K562 (cell line): Measurements from ENCODE around the gene SLC22A7. TPM values are rescaled to one million over a fixed set of nuclear protein-coding genes. Genes with fewer than 3 reads are reported as not detected.

ENCODE experiments used
- CHD1 ChIP-seq: fragments of 200-600 bp; sonication (generic); IDR thresholded peaks from one replicate; pipeline ENCODE4 v1.6.1; 2012; ENCODE audit warnings: mild to moderate bottlenecking, moderate library complexity, low read length, inconsistent platforms
- E2F1 ChIP-seq: sonication (generic); formaldehyde crosslinking; IDR thresholded peaks from 2 replicates; pipeline ENCODE4 v1.8.1; 2023; ENCODE audit warnings: mild to moderate bottlenecking, missing genetic modification reagents, moderate library complexity
- EP400 ChIP-seq: fragments of 450-650 bp; IDR thresholded peaks from 2 replicates; pipeline ENCODE4 v1.6.1; 2017; ENCODE audit warnings: antibody characterized with exemption, mild to moderate bottlenecking, moderate library complexity
- GTF3C2 ChIP-seq: IDR thresholded peaks from 3 replicates; pipeline ENCODE4 v1.6.1; 2011; ENCODE audit warnings: borderline replicate concordance, mild to moderate bottlenecking, moderate library complexity; ENCODE audit not compliant: insufficient read length; ENCODE audit errors: extremely low read depth
- HDGF ChIP-seq: fragments of 450-650 bp; IDR thresholded peaks from 2 replicates; pipeline ENCODE4 v1.6.1; 2016
- HOXB6 ChIP-seq: fragments of 250-450 bp; sonication (Bioruptor Pico); IDR thresholded peaks from 2 replicates; pipeline ENCODE4 v1.5.1; 2022; ENCODE audit warnings: mild to moderate bottlenecking, borderline replicate concordance
- JUN ChIP-seq, 2 experiments: sonication (generic) in 1 of 2; formaldehyde crosslinking in 1 of 2; IDR thresholded peaks; 2 replicates each; pipeline versions ENCODE4 v1.6.1 to v1.8.0; 2012 to 2022; ENCODE audit warnings: borderline replicate concordance in 2 of 2, mild to moderate bottlenecking in 2 of 2, improper control_type of control experiment in 1 of 2, low read depth in 1 of 2, low read length in 1 of 2, missing genetic modification reagents in 1 of 2
- MAFK ChIP-seq: IDR thresholded peaks from 2 replicates; pipeline ENCODE4 v1.6.1; 2011; ENCODE audit warnings: low read length, improper control_type of control experiment
- SIN3B ChIP-seq: fragments of 450-650 bp; IDR thresholded peaks from 2 replicates; pipeline ENCODE4 v1.6.1; 2017; ENCODE audit warnings: low read depth, mild to moderate bottlenecking, moderate library complexity
- SRSF3 ChIP-seq: fragments of 200-400 bp; formaldehyde crosslinking; IDR thresholded peaks from 2 replicates; pipeline ENCODE4 v1.6.1; 2016; ENCODE audit warnings: mild to moderate bottlenecking, low read length, moderate library complexity; ENCODE audit not compliant: insufficient read depth
- TEAD2 ChIP-seq: fragments of 450-650 bp; IDR thresholded peaks from 2 replicates; pipeline ENCODE4 v1.6.1; 2016; ENCODE audit warnings: missing genetic modification characterization, control low read depth, missing compliant biosample characterization
- ZBTB8A ChIP-seq: fragments of 450-650 bp; IDR thresholded peaks from 2 replicates; pipeline ENCODE4 v1.6.1; 2018; ENCODE audit warnings: mild to moderate bottlenecking, moderate library complexity; ENCODE audit not compliant: partially characterized antibody
- polyA plus RNA-seq, 8 experiments: library from polyadenylated mRNA; depleted of rRNA in 4 of 8; stranded (reverse) in 5 of 8; unstranded in 3 of 8; fragments of >200 nt; fragmentation: Nextera tagmentation in 2 of 8; fragmentation: Illumina TruSeq in 1 of 8; extraction: Ambion mirVana in 2 of 8; extraction: Trizol in 1 of 8; gene quantifications; 2 replicates each; pipeline versions ENCODE4 v1.2.1 to v1.2.3, GENCODE V29; 2011 to 2014; ENCODE audit warnings: inconsistent platforms in 1 of 8, missing spikeins in 1 of 8
- total RNA-seq, 7 experiments: library from RNA; depleted of rRNA in 6 of 7; stranded (reverse); fragments of >200 nt in 6 of 7; fragmentation: Illumina TruSeq in 2 of 7; extraction: Trizol in 2 of 7; gene quantifications; 2 replicates each; pipeline versions ENCODE4 v1.2.1 to v1.2.3, GENCODE V29; 2011 to 2021; ENCODE audit warnings: low replicate concordance in 1 of 7
- TF ChIP-seq, protein P1 (sequence below), 2 experiments: fragments of 450-650 bp in 1 of 2; sonication (generic) in 1 of 2; formaldehyde crosslinking in 1 of 2; IDR thresholded peaks; 2 replicates each; pipeline versions ENCODE4 v1.7.1 to v1.9.0; 2016 to 2022; ENCODE audit warnings: inconsistent platforms in 1 of 2, mild to moderate bottlenecking in 1 of 2, missing genetic modification reagents in 1 of 2

SLC22A7 gene
- total and polyA plus RNA-seq, 9 of the 15 experiments (the other 6 are each of a cell fraction or from before 2014, with no cell fraction given) = not detected

DNA sequence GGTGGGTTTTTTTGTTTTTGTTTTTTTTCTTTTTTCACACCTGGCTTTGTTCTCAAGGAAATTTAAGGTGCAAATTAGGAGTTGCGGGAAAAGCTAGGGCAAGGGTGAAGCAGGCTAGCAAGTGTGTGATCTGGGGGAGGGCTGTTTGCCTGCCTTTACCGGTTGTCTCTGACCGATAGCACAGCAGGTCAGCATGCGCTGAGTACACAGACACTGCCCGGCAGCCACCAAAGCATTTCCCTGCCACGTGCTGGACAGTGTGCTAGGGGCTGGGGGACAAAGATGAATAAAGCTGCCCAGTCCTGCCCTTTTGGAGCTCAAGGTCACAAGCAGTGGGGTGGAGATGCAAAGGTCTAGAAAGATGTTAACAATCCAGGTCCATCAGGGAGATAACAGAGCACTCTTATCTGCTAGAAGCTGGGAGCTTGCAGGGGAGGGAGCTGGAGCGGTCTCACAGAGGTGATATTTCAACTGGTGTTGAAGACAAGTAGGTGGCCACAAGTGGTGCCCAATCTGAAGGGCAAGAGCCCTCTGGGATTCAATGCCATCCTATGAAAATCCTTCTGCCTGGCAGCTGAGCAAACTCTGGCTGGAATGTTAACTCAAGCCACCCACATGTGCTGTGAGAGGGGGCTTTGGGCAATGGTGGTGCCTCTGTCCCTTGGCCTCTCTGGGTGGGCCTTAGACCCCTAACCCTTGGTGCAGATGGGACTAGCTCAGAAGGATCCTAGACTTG, 30.3 kb upstream of the SLC22A7 start (continued):
- TF ChIP-seq EP400 = no peak; the same call in none of the 2 replicates
- no peak for TF ChIP-seq ZBTB8A
- TF ChIP-seq GTF3C2 = no peak
- TF ChIP-seq HDGF = no peak
- no peak for TF ChIP-seq SRSF3
- TF ChIP-seq E2F1 (CRISPR knock-in tag) = no peak
- no peak for TF ChIP-seq MAFK
- no peak for TF ChIP-seq CHD1
- no peak for TF ChIP-seq HOXB6 (CRISPR knock-in tag)
- TF ChIP-seq, protein P1, sequence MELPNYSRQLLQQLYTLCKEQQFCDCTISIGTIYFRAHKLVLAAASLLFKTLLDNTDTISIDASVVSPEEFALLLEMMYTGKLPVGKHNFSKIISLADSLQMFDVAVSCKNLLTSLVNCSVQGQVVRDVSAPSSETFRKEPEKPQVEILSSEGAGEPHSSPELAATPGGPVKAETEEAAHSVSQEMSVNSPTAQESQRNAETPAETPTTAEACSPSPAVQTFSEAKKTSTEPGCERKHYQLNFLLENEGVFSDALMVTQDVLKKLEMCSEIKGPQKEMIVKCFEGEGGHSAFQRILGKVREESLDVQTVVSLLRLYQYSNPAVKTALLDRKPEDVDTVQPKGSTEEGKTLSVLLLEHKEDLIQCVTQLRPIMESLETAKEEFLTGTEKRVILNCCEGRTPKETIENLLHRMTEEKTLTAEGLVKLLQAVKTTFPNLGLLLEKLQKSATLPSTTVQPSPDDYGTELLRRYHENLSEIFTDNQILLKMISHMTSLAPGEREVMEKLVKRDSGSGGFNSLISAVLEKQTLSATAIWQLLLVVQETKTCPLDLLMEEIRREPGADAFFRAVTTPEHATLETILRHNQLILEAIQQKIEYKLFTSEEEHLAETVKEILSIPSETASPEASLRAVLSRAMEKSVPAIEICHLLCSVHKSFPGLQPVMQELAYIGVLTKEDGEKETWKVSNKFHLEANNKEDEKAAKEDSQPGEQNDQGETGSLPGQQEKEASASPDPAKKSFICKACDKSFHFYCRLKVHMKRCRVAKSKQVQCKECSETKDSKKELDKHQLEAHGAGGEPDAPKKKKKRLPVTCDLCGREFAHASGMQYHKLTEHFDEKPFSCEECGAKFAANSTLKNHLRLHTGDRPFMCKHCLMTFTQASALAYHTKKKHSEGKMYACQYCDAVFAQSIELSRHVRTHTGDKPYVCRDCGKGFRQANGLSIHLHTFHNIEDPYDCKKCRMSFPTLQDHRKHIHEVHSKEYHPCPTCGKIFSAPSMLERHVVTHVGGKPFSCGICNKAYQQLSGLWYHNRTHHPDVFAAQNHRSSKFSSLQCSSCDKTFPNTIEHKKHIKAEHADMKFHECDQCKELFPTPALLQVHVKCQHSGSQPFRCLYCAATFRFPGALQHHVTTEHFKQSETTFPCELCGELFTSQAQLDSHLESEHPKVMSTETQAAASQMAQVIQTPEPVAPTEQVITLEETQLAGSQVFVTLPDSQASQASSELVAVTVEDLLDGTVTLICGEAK (IDR thresholded peaks at IDR 0.05) = peak; percentile 16; the same call in 1 of the 2 replicates
- TF ChIP-seq, protein P1 (CRISPR knock-in tag; IDR thresholded peaks at IDR 0.05) = no peak
- TF ChIP-seq JUN (IDR thresholded peaks at IDR 0.05; ENCODE audit: borderline replicate concordance, low read depth, low read length) = no peak
- no peak for TF ChIP-seq JUN (CRISPR knock-in tag; IDR thresholded peaks at IDR 0.05; ENCODE audit: borderline replicate concordance)
- TF ChIP-seq SIN3B = no peak
- TF ChIP-seq TEAD2 = no peak
